Neural cell (in vitro differentiated cells): ENCODE data around the gene BIK.

Experiments used
- EZH2 ChIP-seq: fragments of 200-600, 300-800 bp; shearing (Covaris generic), sonication (generic); IDR thresholded peaks from 2 replicates; pipeline ENCODE4 v1.6.1; 2014; ENCODE audit warnings: antibody characterized with exemption, low read length, borderline replicate concordance, mild to moderate bottlenecking; ENCODE audit not compliant: insufficient read depth, poor library complexity, severe bottlenecking
- TF ChIP-seq, protein P1 (sequence below): fragments of 450-650 bp; IDR thresholded peaks from 2 replicates; pipeline ENCODE4 v1.5.1; 2014; ENCODE audit warnings: antibody characterized with exemption, mild to moderate bottlenecking, moderate library complexity; ENCODE audit not compliant: poor library complexity, severe bottlenecking

DNA sequence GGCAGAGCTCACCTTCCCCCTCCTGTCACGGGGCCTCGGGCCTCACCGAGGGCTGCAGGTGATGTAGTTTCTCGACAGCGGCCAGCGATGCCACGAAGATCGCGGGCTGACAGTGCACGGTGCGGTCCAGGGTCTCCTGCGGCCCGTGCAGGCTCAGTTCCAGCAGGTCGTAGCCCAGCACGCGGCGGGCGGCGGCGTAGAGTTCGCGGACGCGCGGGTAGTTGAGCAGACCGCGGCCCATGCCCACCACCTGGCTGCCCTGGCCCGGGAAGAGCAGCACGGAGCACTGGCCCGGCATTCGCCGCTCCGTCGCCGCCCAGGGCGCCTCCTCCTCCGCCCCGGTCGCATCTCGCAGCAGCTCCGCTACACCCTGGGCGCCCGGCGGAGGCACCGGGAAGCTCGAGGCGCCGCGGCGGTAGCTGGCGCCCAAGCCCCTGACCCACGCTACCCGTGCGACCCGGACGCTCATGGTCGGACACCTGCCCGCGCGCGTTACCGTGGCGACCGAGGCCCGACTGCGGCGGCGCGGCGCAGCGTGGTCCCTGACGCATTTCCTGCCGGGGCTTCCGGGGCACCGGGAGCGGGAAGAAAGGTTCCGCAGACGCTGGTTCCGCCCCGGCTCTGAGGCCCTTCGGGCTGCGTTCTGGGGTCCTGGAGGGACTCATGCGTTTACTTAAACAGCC, 32.5 kb downstream of the BIK start, which contains the start of gene MCAT:
- TF ChIP-seq EZH2, result no peak
- TF ChIP-seq, protein P1, sequence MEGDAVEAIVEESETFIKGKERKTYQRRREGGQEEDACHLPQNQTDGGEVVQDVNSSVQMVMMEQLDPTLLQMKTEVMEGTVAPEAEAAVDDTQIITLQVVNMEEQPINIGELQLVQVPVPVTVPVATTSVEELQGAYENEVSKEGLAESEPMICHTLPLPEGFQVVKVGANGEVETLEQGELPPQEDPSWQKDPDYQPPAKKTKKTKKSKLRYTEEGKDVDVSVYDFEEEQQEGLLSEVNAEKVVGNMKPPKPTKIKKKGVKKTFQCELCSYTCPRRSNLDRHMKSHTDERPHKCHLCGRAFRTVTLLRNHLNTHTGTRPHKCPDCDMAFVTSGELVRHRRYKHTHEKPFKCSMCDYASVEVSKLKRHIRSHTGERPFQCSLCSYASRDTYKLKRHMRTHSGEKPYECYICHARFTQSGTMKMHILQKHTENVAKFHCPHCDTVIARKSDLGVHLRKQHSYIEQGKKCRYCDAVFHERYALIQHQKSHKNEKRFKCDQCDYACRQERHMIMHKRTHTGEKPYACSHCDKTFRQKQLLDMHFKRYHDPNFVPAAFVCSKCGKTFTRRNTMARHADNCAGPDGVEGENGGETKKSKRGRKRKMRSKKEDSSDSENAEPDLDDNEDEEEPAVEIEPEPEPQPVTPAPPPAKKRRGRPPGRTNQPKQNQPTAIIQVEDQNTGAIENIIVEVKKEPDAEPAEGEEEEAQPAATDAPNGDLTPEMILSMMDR, result peak; percentile 22
